Putamen (tissue), 1 donor: Measurements from ENCODE around the gene CFAP97D2.

Source experiments
- DNase-seq: peaks from one replicate; pipeline ENCODE4 v3.0.0-alpha.2; 2016; ENCODE audit warnings: low spot score

Gene CFAP97D2

GRCh38 chr13:114200399-114200911 lies 21.4 kb downstream of the CFAP97D2 start:
- DNase-seq: no peak

DNA sequence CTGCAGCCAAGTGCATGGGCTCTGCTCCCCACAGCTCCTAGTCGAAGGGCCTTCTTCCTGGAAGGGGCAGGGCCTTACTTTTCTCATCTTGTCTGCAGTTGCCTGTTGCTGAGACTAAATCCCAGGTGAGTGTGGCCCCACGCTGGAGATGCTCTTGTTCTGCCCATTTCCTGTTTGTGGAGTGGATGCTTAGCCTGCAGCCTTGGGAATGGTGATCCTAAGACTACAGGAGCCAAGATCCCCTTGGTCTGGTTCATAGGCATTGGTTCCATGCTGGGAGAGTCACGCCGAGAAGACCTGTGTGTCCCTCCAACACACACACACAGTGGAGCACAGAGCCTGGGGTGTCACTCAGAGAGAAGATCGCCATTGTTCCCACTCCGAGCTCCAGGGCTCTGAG lies 23.5 kb downstream of the CFAP97D2 start:
- DNase-seq: no peak

DNA sequence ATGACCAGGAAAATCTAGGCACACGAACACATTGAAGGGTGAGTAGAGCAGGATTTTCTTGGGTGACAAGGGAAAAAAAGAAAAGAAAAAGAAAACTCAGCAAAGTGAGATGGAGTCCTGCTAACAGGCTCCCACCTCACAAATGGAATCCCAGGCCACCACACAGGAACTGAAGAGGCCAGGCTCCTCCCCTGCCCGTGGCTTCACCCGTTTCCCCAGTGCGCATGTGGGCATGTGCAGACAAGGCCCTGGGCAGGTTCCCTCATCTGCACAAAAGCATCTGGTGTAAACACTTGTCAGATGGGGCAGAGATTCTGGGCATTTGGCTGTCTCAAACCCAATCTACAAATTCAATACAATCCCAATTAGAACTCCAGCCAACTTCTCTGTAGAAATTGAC lies 24.5 kb downstream of the CFAP97D2 start:
- no peak for DNase-seq

DNA sequence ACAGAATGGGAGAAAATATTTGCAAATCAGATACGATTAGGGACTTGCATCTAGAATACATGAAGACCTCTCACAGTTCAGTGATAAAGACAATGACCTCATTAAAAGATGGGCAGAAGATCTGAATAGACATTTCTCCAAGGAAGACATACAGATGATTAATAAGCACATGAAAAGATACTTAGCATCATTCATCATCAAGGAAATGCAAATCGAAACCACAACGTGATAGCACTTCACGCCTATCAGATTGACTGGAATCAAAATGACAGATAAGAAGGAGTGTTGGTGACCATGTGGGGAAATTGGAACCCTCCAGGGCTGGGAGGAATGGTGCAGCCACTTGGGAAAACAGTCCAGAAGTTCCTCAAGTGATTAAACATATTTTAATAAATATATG lies 25.8 kb downstream of the CFAP97D2 start:
- no peak for DNase-seq

DNA sequence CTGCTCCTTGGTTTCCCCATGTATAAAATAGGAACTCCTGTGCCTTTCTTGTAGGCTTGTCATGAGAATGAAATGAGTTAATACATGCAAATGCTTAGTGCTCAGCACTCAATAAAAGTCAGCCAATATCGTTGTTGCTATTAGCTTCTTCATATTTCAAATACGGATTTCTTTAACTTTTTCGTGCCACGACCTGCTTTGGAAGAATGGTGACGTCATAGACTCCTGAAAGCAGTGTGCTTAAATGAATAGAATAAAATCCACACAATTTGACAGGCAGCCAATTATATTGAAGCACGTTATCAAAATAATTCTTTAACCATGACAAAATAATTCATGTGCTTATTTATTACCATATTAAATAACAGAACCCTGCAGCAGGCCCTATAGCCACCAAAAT lies 29.1 kb downstream of the CFAP97D2 start:
- no peak for DNase-seq

- no peak for DNase-seq
Observed at GRCh38 chr13:114211446-114212157, 32.5 kb downstream of the CFAP97D2 start.

DNA sequence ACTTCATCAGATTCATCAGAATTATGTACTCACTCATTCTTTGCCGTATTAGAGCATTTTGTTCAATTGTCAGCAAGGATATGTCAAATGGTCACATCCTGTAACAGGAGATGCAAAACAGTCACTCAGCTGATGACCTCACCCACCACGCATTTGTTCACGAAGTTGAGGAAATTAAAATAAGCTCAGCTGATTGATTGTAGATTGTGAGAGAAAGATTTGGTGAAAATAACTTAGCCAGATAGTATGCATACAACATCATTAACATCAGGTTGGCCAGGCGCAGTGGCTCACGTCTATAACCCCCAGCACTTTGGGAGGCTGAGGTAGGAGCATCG lies 33.1 kb downstream of the CFAP97D2 start:
- no peak for DNase-seq

DNA sequence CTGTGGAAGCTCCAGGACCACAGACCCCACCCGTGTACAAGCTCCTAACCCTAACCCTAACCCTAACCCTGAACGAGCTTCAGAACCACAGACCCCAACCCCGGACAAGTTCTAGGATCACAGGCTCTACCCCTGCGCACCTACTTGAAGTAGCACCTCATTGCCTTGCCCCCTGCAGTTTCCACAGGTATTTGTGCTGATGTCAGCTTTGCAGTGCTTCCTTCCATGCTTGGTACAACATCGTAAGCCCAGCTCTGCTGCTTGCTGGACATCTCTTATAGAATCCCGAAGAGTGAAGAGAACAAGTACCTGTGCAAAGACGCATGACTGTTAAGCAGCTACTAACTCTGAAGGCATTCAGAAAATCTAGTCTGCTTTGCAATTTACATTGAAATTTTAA lies 34.9 kb downstream of the CFAP97D2 start:
- DNase-seq: no peak

- no peak for DNase-seq
Observed at GRCh38 chr13:114219392-114219791, 40.3 kb downstream of the CFAP97D2 start.

- no peak for DNase-seq
Observed at GRCh38 chr13:114222461-114222968, 43.5 kb downstream of the CFAP97D2 start.

DNA sequence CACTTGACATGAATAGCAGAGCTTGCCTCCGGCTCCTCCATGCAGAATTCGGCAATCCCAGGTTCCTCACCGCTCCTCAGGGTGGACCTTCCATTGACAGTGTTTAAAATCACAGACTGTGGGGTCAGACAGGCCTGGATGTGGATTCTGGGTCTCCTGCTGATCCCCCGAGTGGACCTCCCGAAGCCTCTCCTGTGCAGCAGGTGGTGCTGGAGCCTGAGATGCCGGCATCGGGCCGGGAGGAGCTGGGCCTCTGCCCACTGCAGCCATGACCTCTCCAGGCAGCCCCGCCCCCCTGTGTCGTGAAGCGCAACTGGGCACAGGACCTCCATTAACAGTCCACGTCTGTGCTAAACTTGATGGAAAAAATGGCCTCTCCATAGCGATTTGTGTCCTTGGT lies 45.1 kb downstream of the CFAP97D2 start:
- DNase-seq: no peak

- DNase-seq: no peak
Observed at GRCh38 chr13:114225610-114226009, 46.6 kb downstream of the CFAP97D2 start.

- DNase-seq: no peak
Observed at GRCh38 chr13:114226088-114226487, 47.0 kb downstream of the CFAP97D2 start.

DNA sequence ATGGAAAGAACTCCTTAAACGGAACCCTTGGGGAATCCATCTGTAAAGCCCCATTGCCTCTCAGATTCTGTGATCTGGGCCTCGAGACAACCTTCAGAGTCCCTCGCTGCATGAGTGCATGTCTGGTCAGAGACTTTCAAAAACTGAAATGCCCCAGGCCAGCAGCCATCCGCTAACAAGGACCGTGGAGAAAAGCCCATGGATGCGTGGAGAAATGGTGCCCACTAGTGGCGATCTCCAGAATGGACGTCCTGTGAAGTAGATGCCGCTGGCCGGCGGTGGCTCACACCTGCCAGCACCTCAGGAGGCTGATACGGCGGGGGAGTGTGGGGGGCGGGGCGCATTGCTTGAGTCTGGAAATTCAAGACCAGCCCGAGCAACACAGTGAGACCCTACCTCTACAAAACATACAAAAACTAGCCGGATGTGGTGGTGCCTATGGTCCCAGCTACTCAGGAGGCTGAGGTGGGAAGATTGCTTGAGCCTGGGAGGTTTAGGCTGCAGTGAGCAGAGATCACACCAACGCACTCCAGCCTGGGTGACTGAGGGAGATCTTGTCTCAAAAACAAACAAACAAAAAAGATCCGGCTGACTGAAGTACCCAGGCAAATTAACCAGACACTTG lies 47.8 kb downstream of the CFAP97D2 start:
- peak; percentile 77 for DNase-seq

DNA sequence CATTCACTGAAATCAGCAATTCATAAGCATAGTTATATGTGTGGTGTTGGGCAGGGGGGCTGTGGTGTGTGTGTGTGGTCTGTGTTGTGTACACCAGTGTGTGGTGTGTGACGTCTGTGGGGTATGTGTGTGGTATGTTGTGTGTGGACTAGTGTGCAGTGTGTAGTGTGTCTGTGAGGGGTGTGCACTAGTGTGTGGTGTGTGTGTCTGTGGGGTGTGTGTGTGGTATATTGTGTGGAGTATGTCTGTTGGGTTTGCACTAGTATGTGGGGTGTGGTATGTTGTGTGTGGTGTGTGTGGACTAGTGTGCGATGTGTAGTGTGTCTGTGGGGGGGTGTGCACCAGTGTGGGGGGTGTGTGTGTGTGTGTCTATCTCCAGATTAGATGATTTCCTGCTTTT lies 48.5 kb downstream of the CFAP97D2 start:
- DNase-seq: no peak

DNA sequence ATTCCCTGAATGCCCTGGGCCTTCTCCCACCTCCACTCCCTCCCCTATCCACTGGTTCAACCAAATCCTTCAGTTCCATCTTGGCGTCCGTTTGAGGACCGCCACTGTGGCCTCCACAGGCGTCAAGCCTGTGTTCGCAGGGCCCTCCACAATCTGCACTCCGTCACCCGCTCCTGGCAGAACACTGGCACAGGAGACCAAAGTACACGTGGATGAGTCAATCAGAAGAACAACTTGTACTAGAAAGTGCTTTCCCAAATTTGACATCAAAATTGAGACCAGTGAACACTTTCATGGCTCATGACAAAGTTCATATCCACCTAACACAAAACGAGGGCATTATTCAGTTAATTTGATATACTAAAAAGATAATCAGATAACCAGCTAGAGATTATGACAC lies 49.1 kb downstream of the CFAP97D2 start:
- no peak for DNase-seq

GRCh38 chr13:114229506-114229905 lies 50.4 kb downstream of the CFAP97D2 start:
- DNase-seq: no peak

DNA sequence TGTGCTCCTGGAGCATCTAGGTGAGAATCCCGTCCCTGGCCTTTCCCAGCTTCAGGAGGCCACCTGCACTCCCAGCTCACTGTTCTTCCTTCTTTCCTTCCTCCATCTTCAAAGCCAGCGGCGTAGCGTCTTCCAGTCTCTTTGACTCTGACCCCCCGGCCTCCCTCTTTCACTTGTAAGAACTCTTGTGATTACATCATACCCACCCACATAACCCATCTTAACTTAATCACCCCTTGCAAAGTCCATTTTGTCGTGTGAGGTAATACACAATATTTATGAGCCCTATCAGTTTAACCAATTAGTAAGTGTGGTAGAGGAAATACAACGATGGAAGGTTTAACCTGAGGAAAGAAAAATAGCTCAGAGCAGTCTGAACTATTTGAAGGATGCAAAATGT lies 51.1 kb downstream of the CFAP97D2 start:
- DNase-seq: no peak

- DNase-seq: no peak
Observed at GRCh38 chr13:114230575-114230974, 51.5 kb downstream of the CFAP97D2 start.

DNA sequence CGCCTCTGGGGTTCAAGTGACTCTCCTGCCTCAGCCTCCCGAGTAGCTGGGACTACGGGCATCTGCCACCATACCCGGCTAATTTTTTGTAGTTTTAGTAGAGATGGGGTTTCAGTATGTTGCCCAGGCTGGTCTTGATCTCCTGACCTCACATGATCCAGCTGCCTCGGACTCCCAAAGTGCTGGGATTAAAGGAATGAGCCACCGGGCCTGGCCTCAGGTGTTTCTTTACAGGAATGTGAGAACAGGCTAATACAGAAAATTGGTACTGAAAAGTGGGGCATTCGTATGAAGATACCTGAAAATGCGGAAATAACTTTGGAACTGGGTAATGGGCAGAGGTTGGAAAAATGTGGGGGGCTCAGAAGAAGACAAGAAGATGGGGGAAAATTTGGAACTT lies 52.8 kb downstream of the CFAP97D2 start:
- no peak for DNase-seq

DNA sequence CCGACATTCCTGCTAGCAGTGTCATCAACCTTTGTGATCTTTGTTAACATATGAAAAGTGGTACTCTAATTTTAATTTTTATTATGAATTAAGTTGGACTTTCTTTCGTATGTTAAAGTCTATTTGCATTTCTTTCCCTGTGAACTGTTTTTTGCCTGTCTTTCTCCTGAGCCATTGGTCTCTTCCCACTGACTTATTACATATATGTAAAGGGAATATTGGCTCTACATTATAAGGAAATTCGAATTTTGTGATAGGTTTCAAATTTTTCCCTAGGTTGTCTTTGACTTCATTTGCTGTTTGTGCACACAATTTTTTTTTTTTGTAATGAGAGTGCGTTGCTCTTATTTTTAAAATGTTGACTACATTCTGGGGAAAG lies 55.2 kb downstream of the CFAP97D2 start:
- DNase-seq: no peak

GRCh38 chr13:114234645-114235421 lies 55.8 kb downstream of the CFAP97D2 start, which contains the start of gene CDC16:
TSS of gene CDC16 (plus strand) at chr13:114234897. CDS start at chr13:114235085, 188 bp downstream.
- DNase-seq: peak; percentile 93

GRCh38 chr13:114235697-114236096 lies 56.6 kb downstream of the CFAP97D2 start:
- DNase-seq: no peak
